ENCODE measurements around the gene KIF3A.

Gene KIF3A

DNA sequence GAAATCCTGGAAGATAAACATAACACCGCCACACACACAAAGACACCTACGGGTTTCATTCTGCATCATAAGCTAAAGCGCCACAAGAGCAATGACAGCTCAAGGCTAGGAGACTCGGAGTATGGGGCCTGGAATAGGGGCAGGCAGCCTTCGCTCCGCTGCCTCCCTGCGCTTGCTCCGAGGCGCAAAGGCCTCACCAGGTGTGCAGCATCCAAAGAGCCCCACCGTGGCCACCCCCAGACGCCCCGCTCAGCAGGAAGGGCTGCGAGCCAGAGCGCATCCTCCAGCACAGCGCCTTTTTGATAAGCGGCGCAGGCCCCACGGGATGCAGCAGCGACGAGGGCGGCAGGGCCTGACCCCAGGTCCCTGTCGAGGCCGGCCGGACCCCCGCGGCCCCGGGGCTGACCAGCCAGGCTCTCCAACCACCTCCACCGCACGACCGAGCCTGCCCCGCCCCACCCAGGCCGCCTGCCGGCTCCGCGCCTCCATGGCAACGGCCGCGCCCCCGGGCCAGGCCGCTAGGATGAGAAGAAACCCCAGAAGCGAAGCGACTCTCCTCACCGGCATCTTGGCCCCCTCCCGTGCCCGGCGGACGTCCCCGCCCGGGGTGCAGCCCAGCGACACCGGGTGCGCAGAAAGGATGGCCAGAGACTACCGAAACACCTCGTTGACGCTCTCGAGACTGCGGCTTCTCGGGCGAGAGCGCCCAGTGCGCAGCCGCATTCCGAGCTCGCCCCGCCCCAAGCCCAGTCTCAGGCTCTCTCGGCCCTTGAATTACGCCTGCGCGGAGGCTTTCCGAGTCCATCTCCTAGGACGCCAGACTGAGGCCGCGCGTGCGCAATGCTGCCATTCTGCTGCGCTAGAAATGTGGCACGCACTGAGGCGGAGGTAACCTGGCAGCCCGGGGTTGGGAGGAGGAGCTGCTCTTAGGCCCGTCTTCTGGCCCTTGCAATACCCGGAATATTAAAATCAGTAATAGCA is at the start of gene KIF3A:
KIF3A (minus strand) TSS at position 694 of the 981 bp plus-strand sequence; CDS start at position 567, 127 bp downstream.
- peak; percentile 97 to 98 for DNase-seq (ENCODE audit: low read depth in 2 of 2, low spot score in 1 of 2)

DNA sequence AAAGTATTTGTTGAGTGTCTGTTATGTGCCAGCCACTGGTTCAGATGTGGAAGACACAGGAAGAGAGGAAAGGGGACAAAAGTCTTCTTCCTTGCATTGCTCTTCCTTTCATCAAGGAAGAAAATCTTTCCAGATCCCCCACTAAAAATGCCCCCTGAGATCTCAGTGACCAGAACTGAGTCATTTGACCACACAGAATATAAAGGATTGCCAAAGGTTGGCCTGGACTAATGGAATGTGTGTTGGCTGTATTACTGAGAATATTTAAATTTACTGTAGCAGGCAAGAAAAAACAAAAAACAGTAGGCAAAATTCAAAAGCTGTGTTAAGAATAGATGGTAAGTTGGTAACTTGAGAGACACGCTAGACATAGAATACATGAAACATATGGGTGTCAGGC is 49.7 kb upstream of the KIF3A start:
- DNase-seq (ENCODE audit: low read depth in 2 of 2, low spot score in 1 of 2) = no peak

DNA sequence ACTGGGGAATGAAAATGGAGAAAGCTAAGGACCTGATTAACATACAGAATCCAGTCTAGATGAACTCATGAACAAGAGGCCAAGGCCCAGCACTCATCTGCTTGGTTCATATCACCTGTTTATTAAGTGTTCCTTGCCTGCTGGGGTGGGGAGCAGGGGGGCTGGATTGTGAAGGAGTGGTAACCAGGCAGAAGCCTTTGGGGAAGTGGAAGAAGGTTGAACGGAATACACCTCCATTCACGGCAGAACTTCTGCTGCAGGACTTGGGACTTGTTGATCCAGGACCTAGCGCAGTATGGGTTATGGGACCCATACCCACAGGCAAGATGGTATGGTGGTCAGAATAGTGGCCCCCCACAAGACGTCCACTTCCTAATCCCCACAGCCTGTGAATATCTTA is 48.5 kb upstream of the KIF3A start:
- no peak for DNase-seq (ENCODE audit: low read depth in 2 of 2, low spot score in 1 of 2)

DNA sequence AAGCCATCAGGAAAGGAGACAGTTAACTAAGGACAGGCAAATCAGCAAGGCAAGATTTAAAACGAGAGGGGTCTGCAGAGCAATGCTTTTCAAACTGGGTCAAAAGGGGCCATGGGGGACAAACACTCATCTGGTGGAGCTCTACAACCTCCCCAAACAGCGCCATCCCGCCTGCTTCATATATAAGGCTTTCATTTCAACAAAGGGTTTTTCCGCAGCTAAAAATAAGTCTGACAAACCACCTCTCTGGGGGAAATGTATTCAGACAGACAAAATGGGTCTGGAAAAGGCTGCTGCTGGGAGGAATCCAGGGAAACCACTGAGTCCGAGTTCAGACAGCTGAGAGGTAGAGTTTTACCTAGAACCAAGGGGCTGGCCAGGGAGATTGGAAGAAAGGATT is 48.0 kb upstream of the KIF3A start:
- DNase-seq (ENCODE audit: low read depth in 2 of 2, low spot score in 1 of 2) = no peak

DNA sequence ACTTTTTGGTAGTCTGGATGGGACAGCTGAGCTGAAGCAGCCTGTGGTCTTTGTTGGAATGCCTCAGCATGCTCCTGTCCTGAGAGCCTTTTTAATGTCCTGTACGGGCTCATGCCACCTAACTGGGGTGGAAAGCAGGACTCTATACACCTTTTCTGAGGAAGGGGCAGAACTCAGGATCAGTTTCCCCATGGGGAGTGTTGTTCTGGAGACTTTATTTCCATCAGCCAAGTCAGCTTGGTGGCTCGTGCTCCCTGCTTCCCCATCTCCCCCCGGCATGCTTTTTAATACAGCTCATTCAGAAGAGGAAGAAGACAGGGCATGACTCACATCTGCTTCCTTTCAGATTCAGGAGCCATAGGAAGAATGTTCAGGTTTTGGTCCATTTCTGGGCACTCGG is 44.8 kb upstream of the KIF3A start:
- no peak for DNase-seq (ENCODE audit: low read depth in 2 of 2, low spot score in 1 of 2)

DNA sequence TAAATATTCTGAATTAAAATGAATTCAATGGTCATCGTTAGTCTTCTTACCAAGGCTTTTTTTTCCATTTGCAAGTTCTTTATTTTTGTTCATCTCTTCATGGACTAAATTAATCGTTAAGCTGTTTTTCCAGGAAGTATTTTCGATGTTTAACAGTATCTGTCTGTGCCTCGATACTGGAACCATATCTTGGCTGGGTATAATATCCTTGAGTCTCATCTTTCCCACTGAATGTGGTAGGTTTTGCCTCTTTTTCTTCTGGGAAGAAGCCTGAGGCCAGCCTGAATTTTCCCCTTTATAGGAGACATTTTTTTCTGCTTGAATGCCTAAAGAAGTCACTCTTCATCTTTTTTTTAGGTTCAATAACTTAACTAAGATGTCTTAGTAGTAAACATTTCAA is 43.7 kb upstream of the KIF3A start:
- no peak for DNase-seq (ENCODE audit: low read depth in 2 of 2, low spot score in 1 of 2)

DNA sequence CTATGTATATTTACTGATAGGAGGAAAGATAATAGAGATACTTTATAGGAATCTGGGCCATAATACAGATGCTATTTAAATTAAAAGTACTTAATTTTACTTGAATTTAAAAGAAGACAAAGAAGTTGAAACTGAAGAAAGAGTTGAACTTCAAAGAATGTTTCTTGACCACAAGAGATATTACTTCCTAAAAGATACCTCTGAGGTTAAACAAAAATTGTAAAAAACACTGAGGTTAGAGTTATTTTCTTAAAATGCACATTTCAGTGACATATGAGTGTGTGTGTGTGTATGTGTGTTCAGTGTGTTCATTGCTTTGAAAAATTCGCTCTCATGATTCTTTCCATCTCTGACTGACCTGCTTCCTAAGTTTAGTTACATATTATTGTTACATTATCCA is 43.2 kb upstream of the KIF3A start:
- DNase-seq (ENCODE audit: low read depth in 2 of 2, low spot score in 1 of 2) = no peak

DNA sequence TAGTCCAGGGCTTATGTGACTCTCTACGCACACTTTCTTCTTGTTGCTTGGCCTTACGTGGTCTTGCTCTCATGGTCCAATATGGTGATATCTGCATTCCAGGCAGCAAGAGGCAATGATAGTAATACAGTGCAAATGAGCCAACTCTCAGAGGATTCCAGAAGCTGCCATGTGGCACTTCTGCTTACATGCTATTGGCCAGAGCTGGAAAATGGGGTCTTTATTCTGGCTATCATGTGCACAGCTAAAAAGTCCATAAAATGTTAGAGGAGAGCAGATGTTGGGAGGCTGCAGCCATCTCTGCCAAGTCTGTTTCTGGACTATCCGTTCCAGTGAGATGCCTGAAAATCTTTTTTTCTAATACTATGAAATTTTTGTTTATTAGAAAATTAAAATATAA is 42.6 kb upstream of the KIF3A start:
- no peak for DNase-seq (ENCODE audit: low read depth in 2 of 2, low spot score in 1 of 2)

DNA sequence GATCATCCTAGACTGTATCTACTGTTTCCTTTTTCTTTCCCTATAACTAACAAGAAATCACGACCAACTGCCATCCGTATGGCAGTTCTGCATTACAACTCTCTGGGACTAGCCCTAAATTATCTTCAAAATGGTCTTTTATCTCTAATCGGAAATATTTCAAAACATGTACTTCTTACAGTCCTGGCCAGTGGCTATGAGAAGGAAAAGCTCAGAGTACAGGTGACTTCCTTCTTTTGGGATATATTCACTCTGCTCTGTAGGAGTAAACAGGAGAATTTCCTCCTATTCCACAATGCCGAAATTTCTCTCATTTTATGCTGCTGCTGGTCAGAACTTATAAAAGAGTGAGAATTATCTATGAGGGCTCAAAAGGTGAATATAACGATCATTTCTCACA is 41.5 kb upstream of the KIF3A start:
- no peak for DNase-seq (ENCODE audit: low read depth in 2 of 2, low spot score in 1 of 2)

DNA sequence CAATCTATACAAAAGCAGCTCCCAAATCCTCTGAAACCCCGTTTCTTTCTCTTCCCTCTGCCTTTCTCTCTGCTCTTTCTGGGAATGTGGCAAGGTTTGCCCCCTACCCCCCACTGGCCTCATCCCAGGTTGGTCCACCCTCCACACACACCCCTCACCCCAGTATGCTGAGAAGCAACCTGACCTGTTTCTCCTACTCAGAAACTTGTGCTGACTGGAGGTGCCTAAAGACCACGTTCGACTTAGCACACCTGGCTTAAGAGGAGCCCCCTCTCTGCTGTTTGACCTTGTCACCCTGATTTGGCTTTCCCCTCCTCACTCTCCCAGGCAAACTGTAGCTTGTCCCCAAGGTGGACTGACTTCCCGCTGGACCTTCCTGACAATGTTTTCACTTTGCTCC is 40.8 kb upstream of the KIF3A start:
- DNase-seq (ENCODE audit: low read depth in 2 of 2, low spot score in 1 of 2) = no peak

DNA sequence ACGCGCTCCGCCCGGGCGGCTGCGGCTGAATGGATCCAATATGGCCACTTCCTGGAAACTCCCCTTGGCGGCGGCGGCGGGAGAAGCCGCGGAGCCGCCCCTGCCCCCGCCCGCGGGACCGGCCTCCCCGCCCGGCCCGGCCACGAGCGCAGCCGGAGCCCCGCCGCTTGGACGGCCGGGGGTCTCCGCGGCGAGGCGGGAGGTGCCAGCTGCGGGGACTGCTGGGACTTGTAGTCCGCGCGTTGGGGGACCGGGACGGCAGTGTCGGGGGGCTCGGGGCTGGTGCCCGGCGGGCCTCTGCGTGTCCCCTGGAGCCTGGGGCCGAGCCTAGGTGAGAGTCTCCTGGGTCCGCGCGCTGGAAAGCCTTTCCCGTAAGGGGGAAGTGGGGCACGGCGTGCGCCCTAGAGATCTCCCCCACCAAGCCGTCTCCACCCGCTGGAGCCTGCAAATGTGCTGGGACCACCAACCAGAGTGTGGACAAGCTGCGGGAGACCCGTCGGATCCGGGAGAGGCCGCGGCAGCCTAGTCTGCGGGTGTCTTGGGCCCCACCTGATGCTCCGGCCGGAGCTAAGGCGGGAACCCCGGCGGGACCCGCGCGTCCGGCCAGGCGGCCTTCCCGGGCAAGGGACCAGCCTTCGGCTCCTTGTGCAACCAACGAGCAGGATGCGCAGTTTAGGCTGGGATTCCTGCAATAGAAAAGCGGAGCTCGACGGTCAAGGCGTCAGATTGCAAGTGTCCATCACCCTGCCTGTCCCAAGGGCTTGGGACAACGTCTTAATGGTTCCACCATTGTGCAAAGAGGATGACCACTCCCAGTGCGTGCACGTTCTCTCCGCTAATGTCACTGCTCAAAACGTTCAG is 40.1 kb upstream of the KIF3A start, which contains the start of gene SEPTIN8:
SEPTIN8 (minus strand) TSS at position 31 of the 861 bp plus-strand sequence. CDS start 102 bp downstream, outside the sequence.
- no peak for DNase-seq (ENCODE audit: low read depth in 2 of 2, low spot score in 1 of 2)

DNA sequence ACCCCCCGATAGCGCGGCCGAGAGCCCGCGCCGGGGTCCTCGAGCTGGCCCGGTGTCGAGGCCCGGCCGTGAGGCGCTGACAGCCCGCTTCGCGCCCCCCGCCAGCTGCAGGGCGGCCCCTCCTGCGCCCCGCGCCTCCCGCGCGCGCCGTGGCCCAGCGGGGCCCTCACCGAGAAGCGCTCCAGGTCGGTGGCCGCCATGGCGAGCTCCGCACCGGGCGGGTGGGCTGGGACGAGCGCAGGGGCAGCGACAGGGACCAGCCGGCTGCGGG is 39.5 kb upstream of the KIF3A start:
- no peak for DNase-seq (ENCODE audit: low read depth in 2 of 2, low spot score in 1 of 2)

DNA sequence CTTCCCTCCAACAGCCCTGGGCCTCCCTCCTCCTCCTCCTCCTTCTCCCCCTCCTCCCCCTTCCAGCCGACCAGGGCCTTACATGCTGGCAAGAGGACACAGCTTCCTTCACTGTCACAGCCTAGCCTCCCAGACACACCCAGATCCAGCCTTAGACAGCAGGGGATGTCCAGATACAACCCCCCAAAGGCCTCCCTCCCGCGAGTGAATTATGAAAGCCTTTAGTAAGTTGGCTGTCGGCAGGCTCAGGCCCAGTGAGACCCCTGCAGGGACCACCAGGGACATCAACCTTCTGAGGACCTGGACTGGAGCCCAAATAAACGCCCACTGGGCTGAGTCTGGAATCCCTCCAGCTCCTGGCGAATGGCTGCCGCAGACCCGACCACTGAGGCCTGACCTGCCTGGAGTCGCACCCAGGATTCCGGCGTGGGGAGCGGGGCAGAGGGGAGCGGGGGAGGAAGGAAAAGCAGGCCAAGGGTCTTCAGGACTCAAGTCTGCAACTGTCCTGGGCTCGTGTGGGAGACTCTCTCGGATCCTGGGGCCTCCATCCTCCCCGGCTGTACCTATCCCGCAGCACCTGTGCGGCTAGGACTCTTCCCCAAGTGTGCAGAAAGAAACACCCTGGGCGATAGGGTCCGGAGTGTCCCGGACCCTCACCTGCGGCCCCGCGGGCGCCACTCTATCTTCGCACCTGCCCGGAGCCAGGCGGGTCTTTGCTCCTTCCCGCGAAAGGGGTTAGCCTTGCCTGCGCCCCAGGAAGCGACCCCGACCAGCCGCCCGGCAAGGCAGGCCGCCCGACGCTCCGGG is 39.0 kb upstream of the KIF3A start:
- no peak for DNase-seq (ENCODE audit: low read depth in 2 of 2, low spot score in 1 of 2)

DNA sequence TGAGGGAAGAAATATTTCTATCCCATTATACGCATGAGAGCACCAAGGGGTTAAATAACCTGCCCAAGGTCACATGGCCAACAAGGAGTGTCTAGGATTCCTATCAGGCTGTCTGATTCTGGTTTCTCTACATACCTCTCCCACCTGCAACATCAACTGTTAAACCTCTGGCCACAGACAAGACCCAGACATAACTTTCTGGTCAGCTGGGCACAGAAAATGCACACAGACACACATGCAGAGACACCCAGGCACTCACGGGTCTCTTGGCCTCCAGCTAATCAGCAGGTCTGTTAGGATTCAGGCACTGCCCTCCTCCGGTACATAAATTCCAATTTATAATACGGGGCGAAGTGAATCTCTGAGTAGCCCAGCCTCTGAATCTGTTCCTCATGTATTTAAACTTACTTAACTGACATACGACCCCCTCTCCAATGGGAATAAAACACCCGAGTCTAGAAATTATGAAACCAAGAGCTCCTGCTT is 38.2 kb upstream of the KIF3A start:
- no peak for DNase-seq (ENCODE audit: low read depth in 2 of 2, low spot score in 1 of 2)

DNA sequence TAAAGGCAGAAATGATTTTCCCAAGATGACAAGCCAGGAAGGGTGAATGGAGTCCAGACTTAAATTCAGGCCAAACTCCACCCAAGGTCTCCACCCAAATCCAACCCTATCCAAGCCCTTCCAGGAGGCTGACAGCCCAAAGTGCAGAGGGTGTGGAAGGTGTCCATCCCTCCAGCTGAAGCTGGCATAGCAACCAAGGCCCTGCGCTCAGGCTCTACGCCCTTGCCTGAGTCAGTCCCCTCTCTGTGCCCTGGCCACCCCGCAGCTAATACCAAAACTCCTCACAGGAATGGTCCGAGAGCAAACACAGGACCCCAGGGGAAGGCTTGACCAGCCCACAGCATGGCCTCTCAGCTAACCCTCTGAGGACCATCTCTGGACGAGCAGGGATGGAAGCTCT is 37.5 kb upstream of the KIF3A start:
- no peak for DNase-seq (ENCODE audit: low read depth in 2 of 2, low spot score in 1 of 2)

DNA sequence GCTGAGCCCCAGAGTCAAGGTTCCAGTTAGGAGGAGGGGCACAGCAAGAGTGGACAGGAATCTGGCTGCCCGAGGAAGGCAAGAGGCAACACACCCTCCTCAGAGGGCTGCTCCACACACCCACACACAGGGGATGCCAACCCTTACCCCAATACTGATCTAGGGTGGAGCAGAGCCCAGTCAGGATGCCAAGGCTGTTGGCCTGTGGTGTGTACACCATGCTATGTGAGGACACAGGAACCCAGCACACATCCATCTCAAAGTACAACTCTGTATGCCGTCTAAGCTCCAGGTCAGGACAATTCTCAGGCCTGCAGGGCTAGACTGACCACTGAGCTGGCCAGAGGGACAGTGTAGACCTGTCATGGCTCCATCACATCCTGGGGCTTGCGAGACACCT is 37.1 kb upstream of the KIF3A start:
- DNase-seq (ENCODE audit: low read depth in 2 of 2, low spot score in 1 of 2) = no peak

DNA sequence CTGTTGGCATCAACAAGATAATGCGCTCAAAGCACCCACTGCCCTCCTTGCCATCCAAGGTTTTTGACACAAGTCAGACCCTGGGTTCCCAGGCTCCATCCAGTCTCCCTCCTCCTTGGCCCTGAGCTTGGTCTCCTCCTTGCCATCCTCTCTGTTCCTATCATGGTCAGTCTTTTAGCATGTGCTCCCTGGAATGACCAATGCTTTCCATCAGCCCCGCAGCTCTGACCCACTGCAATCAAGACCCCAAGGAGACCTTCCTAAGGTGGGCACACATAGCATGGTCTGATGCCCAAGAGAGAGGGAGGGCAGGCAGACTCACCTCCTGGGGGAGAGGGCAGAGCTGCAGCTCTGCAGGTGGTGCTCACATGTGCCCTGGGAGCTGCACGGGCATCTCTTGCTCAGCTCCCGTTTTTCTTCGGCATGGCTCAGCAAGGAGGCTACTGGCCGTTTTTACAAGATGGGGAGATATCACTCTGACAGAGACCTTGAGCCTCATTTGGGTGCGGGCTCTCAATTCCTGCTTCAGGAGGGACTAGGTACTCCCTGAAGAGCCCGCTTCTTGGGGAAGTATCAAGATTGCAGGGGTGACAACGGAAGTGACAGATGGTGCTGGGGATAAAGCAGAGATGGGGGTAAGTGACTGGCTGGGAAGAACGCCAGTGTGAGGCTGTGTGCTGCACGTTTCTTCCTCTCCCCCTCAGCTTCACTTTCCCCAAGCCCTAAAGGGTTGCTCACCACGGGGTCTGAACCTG is 36.4 kb upstream of the KIF3A start:
- DNase-seq (ENCODE audit: low read depth in 2 of 2, low spot score in 1 of 2) = no peak

DNA sequence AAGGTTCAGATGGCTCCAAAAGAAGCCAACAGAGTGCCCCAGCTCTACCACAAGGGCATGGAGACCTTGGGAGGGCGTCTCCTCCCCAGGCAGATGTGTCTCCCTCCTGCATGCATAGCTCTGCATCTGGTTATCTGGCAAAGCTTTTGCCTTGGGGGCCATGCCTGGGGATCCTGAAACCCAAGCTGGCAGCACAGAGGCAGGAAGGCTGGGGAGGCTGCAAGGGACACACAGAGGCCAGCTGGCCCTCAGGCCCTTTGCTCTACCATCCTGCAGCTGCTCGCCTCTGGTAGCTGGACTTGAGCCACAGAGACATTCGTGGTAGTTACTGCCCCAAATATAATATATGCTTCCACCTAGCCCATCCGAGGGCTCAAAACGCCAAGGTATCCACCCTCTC is 35.8 kb upstream of the KIF3A start:
- no peak for DNase-seq (ENCODE audit: low read depth in 2 of 2, low spot score in 1 of 2)

DNA sequence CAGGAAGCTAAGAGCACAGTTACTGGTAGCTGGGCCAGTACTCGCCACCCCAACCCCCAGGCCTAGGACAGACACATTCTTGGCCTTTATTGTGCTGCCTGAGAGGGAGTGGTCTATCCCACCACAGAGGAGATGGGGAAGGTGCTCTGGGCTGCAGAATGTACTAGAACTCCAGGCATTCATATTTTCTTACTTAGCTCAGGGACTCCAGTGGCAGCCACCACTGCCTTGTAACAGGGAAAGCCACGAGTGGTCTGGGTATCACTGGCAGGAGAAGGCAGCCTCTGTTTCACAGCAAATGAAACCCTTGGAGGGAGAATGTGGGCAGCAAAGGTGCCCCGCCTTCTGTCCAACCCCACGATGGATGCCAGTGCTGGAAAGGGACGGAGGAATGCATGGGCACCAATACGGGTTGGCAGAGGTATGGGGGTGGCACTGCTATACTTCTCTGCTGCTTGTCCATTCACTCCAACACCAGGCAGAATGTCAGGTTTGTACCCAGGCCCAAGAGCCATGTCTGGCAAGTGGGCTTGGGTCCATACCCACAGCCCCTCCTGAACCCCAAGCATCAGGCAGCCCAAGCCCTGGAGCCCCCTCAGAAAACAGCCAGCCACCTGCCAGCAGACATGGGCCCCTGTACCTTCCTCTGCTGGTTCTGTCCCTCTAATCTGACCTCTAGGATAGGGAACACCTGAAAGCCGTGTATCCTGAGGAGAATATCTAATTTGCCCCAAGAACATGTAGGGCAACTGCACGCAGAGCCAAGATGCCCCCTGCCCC is 35.1 kb upstream of the KIF3A start:
- no peak for DNase-seq (ENCODE audit: low read depth in 2 of 2, low spot score in 1 of 2)

Measured in stimulated activated CD8-positive, alpha-beta memory T cell treated with anti-CD3 and anti-CD28 coated beads, Interleukin-4, amount 100 ng/mL, for 4 hours (primary cell).